Activated CD4-positive, alpha-beta T cell treated with anti-CD3 and anti-CD28 coated beads, Interleukin-2, Interleukin-4, amounts not matched to agents 100 ng/mL and 50 ng/mL, durations not matched to agents 16 hours and 8 hours (primary cell): ENCODE measurements around the gene PRPF40B.

ENCODE experiments used
- DNase-seq: peaks from one replicate; pipeline ENCODE4 v3.0.0-alpha.2; 2020; ENCODE audit warnings: low spot score

PRPF40B gene

GRCh38 chr12:49635656-49636055 is 12.3 kb downstream of the PRPF40B start:
- DNase-seq = no peak

DNA sequence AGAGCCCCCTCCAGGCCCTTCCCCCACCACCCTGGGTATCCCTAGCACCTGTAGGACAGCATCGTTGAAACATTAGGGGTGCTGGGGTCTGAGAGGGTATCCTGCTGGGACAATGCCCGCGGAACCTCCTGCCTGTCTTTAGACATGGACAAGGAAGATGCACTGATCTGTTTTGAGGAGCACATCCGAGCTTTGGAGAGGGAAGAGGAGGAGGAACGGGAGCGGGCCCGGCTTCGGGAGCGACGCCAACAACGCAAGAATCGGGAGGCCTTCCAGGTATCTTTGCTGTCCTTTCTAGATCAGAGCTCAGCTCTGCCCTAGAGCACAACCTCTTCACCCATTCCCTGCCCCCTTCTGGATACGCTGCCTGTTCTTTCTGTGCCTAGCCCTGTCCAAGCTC is 13.2 kb downstream of the PRPF40B start:
- no peak for DNase-seq

DNA sequence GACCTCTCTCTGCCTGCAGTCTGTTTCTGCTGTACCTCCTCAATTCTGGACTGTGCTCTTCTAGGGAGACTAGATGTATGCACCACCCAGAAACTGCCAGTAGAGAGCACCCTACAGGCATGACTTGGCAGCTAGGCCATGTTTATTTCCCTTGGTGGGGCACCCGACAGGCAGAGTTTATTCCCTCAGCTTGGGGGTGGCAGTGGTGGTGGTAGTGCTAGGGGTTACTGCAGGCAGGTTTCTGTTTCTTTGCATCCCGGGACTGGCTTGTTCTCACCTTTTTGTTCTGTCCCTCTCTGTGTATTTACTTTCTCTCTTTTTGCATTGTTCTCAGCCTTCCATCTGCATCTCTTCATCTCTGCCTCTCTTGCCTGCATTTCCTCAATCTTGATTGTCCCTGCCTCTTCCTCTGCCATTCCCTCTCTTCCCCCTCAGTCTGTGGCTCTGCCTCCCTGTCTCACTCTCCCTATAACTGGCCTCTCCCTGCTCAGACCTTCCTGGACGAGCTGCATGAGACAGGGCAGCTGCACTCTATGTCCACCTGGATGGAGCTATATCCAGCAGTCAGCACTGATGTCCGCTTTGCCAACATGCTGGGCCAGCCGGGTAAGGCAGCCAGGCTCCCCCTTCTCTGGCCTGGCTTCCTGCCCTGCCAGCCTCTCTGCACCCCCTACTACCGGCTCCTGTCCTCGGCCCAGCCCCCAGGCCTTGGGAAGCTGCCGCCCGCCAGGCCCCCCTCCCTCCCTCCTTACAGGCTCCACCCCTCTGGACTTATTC is 13.8 kb downstream of the PRPF40B start:
- DNase-seq = peak; percentile 67

DNA sequence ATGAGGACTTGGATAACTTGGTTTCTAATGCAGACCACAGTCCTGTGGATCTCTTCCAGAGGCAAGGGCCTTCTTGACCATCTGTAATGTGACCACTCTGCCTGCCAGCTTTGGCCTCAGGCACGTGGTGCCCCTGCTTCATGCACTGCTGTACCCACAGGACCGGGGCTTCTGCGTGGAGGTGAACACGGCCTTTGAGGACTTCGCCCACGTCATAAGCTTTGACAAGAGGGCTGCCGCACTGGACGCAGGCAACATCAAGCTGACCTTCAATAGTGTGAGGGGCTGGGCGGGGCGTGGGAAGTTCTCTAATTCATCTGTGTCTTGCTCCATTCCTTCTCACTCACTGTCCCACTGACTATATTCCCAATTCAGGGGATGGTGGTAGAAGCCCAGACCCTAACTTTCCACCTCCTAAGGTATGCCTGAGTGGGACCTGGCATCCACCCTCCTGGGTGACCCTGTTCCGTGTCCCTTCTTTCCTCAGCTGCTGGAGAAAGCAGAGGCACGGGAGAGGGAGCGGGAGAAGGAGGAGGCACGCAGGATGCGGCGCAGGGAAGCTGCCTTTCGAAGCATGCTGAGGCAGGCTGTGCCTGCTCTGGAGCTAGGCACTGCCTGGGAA is 18.5 kb downstream of the PRPF40B start:
- no peak for DNase-seq

DNA sequence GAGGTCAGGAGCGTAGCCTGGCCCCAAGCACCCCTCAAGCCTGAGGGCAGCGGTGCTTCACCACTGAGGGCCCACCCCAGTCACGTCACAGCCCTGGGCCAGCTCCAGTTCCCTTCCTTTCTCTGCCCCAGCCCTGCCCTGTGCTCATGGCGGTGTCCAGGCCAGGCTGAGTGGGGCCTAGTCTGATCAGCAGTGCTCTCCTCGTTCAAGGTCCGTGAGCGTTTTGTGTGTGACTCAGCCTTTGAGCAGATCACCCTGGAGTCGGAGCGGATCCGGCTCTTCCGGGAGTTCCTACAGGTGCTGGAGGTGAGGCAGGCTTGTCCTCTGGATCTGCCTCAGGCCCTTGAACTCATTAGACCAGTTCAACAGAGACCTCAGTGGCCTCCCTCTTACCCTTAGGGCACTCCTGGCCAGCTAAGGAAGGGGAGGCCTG is 19.0 kb downstream of the PRPF40B start:
- DNase-seq = no peak

DNA sequence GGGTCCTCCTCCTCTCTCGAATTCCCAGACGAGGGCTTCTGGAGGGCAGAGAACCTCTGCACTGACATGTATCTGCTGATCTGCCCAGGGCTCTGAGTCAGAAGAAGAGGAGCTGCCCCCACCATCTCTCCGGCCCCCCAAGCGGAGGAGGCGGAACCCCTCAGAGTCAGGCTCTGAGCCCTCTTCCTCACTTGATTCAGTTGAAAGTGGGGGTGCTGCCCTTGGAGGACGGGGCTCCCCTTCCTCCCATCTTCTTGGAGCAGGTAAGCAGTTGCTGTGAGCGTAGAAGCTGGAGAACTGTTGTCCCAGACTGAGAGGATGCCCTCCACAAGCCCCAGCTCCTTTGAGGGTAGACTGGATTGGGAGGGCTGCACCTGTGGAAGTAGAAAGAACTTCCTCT is 19.8 kb downstream of the PRPF40B start:
- no peak for DNase-seq

- no peak for DNase-seq
These were observed 20.7 kb downstream of the PRPF40B start for GRCh38 chr12:49643961-49644619.

GRCh38 chr12:49644620-49644994 is 21.2 kb downstream of the PRPF40B start:
- DNase-seq = peak; percentile 80

DNA sequence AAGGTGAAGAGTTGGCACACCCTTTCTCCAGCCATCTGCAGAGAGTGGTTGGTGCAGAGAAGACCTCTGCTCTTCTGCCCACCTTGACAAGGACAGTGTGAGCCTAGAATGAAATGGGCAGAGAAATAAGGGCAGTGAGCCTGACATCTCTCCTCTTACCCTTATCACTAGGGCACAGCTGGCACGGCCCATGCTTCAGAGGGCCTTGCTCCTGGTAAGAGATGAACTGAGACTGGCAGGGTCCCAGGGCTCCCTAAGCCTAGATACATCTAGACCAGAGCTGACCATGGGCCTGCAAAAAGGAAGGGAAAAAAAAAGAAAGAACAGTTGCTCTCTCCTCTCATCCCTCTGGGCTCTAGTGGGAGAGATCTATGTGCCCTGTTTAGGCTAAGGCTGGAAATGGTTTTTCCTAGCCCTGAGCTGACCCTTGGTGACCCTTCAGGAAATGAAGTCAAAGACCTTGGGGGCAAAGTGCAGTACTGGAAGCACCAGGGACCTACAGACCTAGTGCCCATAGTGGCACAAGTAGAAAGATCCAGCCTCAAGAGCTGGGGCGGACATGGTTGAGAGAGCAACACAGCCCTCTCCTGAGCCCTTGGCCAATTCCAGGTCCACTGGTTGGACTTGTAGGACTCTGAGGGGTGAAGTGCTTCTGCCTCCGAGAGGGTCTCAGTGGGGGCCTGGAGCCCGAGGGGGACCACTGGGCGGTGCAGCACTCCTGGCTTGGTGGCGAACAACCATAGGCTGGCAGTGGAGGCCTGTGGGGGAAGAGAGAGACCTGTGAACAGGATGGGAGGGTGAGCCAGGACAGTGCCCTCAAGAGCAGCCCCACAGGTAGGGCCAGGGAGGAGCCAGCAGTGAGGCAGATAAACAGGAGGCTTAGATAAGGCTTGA is 22.0 kb downstream of the PRPF40B start:
- DNase-seq = no peak

GRCh38 chr12:49646331-49646830 is 23.0 kb downstream of the PRPF40B start:
- DNase-seq = no peak

DNA sequence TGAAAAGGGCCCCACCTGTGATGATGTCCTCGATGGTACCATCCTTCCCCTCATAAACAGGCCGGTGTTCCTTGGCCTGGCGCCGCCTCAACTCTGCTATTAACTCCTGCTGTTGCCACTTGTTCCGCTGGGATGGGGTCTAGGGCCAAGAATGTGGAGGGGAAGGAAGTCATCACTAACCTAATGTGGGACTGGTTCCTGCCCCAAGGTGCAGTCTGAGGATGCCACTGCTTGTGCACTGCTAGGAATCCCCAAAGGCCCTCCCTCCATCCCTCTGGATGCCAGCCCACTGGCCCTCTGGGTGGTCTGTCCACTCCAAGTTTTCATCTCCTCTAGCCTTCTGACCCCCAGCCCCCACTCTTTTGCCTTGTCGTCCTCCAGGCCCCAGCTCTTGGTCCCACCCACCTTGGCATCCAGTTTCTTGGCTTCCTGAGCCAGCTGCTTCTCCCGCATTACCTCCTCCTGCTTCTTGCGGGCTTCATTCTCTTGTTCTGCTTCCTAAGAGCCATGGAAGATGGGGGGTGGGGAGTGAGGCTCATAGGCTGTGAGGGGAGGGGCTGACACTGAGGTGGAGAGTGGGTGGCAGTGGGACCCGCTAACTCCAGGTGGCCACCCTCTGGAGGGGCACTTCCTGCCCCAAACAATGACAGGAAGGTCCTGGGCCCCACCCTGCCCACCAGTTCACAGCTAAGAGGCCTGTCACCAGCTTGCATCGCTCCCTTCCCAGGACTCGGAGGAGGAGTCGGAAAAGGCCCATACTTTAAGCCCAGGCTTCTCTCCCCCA is 23.7 kb downstream of the PRPF40B start:
- DNase-seq = no peak

- no peak for DNase-seq
These were observed 24.7 kb downstream of the PRPF40B start for GRCh38 chr12:49647827-49648711.

DNA sequence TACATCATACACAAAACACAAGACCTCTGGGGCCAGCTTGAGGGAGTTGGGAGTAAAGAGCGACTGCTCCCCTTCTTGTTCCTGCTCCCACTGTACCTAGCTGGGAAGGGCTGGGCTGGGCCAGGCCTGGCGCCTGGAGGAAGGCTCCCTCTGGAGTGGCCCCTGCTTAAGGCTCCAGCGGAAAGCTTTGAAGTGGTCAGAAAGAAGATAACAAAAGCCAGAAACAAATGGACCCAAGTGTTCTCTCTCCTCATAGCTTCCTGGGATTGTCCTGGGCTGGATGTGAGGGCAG is 25.3 kb downstream of the PRPF40B start:
- no peak for DNase-seq

DNA sequence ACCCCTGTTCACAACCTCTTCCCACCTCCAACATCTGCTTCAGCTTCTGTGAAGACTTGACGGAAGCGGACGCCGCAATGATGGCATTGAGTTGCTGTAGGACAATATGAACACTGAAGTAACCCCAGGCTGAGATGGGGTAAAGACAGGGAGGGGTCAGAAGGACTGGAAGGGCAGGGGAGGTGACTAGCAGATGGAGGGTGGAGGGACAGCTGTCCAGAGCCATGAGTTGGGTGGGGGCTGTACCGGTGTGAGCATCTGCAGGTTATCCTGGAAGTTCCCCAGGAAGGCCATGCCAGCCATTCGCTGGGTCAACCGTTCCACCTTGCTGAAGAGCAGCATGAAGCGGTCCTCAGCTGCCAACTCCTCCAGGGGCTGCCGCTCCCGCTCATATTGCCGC is 26.1 kb downstream of the PRPF40B start:
- no peak for DNase-seq

GRCh38 chr12:49649892-49650291 is 26.5 kb downstream of the PRPF40B start:
- no peak for DNase-seq

DNA sequence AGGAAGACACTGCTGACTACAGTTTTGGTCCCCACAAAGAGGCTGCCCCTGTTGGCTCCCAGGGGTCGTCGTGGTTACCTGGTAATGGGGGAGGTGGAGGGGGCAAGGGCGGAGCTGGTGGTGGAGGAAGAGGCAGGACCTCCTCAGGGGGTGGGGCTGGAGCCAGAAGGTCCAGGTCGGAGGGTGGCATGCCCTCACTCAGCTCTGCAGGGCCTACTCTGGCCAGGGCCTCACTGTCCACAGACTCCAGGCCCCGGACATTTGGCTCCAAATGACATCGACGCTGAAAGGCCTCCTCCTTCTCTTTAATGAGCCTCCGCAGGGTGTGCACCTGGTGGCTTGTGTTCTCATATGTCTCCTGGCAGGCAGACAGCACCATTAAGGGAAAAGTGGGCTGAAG is 28.5 kb downstream of the PRPF40B start:
- no peak for DNase-seq

DNA sequence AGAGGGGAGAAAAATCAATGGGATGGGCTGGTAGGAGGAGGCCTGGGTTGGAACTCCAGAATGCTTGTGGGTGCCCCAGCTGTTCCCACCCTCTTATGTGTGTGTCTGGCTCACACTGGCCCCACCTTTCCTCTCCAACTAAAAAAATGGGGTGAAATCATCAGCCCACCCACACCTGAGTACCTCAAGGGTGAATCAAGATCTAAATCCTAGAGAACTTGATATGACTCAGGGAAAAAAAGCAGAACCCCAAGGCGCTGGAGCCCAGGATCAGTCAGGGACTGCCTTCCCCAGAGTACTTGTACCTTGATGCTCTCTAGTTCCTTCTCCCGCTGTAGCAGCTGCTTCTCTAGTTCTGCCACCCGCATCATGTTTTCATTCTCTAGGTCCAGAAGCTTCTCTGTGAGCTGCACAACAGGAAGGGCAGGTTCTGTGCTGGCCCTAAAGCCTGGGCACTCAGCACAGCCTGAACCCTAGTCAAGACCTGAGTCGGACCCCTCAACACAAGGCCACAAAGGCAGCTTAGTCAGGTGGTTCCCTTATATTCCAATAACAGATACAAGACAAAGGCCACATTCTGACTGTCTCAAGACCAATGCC is 29.7 kb downstream of the PRPF40B start:
- no peak for DNase-seq

GRCh38 chr12:49654715-49655114 is 31.4 kb downstream of the PRPF40B start:
- DNase-seq = no peak

GRCh38 chr12:49655595-49656236 is 32.4 kb downstream of the PRPF40B start:
- DNase-seq = no peak

DNA sequence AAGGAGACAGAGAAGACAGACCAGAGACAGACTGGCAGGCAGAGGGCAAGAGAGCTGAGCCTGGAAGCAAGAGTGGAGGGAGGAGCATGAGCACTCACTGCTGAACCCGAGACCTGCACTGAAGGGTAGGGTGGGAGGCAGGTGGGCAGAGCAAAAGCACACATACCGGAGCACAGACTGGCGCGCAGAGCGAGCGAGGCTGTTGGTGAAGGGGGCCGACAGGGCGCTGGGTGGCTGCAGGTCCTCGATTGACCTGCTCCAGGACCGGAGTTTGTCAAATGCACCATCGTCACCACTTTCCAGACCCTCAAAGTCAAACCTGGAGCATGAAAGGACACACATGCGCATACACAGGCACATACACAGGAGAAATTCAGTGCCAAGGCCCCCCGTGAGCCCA is 34.9 kb downstream of the PRPF40B start:
- DNase-seq = no peak
